ENCODE results near the gene MCC. TPM values are rescaled to one million over a fixed set of nuclear protein-coding genes. Genes with fewer than 3 reads are reported as not detected.

Gene MCC
- polyA plus RNA-seq, 1 donor (not counting 4 experiments of a cell fraction or from before 2014, with no cell fraction given): 24.6 TPM

- Histone ChIP-seq H3K79me2 (ENCODE audit: control insufficient read depth, insufficient read depth, low read length) (no peaks in the 10 kb centered on the region), H3K9ac (ENCODE audit: control insufficient read depth, extremely low read depth, insufficient read depth, low read length) (no peak overlapping the region), H2AFZ (ENCODE audit: control insufficient read depth, low read length) (no peak overlapping the region), H3K4me1 (ENCODE audit: control insufficient read depth, extremely low read depth, insufficient read depth, low read length) (peaks cover under 1% of the 10 kb centered on the region), H3K9me1 (ENCODE audit: control insufficient read depth, extremely low read depth, insufficient read depth, low read length) (no peaks in the 10 kb centered on the region), H3K4me3 (ENCODE audit: control insufficient read depth in 2 of 3, extremely low read depth in 1 of 3, insufficient read depth in 2 of 3, low read depth in 1 of 3, low read length in 3 of 3) (no peak overlapping the region), H3K9me3 (ENCODE audit: control insufficient read depth, low read depth, low read length) (no peaks in the 10 kb centered on the region), H3K27ac (ENCODE audit: control insufficient read depth, insufficient read depth, low read length) (no peak overlapping the region), H3K27me3 (ENCODE audit: control insufficient read depth, extremely low read depth, insufficient read depth, low read length) (no peaks in the 10 kb centered on the region), H3K4me2 (ENCODE audit: control insufficient read depth, extremely low read depth, insufficient read depth, low read depth, low read length) (no peak overlapping the region), H4K20me1 (ENCODE audit: control insufficient read depth, extremely low read depth, insufficient read depth, low read length) (no peaks in the 10 kb centered on the region), H3K36me3 (ENCODE audit: control insufficient read depth in 2 of 2, extremely low read depth in 1 of 2, insufficient read depth in 2 of 2, low read length in 2 of 2) (peaks cover 15 to 32% of the 10 kb centered on the region in 2 experiments)
- DNase-seq (ENCODE audit: low read depth, low spot score): no peak
- FAIRE-seq: no peak
- dilution Hi-C loops (cut with MboI; ENCODE audit: extremely low pct_ligation_motif_present, low sequenced_read_pairs): no loop called here
- TF ChIP-seq EZH2 (IDR thresholded peaks at IDR 0.05; ENCODE audit: low read length): no peak
- no peak for TF ChIP-seq CTCF (optimal IDR thresholded peaks at IDR 0.05 in 1 of 3, IDR thresholded peaks at IDR 0.05 in 1 of 3, conservative IDR thresholded peaks at IDR 0.05 in 1 of 3; ENCODE audit: extremely low read depth in 1 of 3, insufficient read depth in 2 of 3, low read length in 3 of 3)
Observed at GRCh38 chr5:113067635-113068344, 420.5 kb downstream of the MCC start.

- FAIRE-seq: no peak
- peaks cover 17 to 29% of the 10 kb centered on the region in 2 experiments for H3K36me3 ChIP-seq (ENCODE audit: control insufficient read depth in 2 of 2, extremely low read depth in 1 of 2, insufficient read depth in 2 of 2, low read length in 2 of 2)
Observed at GRCh38 chr5:113065626-113066025, 422.6 kb downstream of the MCC start.

More at GRCh38 chr5:113065626-113066025, 422.6 kb downstream of the MCC start:
- Histone ChIP-seq H2AFZ (ENCODE audit: control insufficient read depth, low read length) (no peak overlapping the region), H3K27me3 (ENCODE audit: control insufficient read depth, extremely low read depth, insufficient read depth, low read length) (no peaks in the 10 kb centered on the region), H4K20me1 (ENCODE audit: control insufficient read depth, extremely low read depth, insufficient read depth, low read length) (no peaks in the 10 kb centered on the region), H3K27ac (ENCODE audit: control insufficient read depth, insufficient read depth, low read length) (no peak overlapping the region), H3K79me2 (ENCODE audit: control insufficient read depth, insufficient read depth, low read length) (no peaks in the 10 kb centered on the region), H3K4me2 (ENCODE audit: control insufficient read depth, extremely low read depth, insufficient read depth, low read depth, low read length) (no peak overlapping the region), H3K9me1 (ENCODE audit: control insufficient read depth, extremely low read depth, insufficient read depth, low read length) (peaks cover 4% of the 10 kb centered on the region), H3K4me1 (ENCODE audit: control insufficient read depth, extremely low read depth, insufficient read depth, low read length) (peaks cover 15% of the 10 kb centered on the region), H3K9me3 (ENCODE audit: control insufficient read depth, low read depth, low read length) (no peaks in the 10 kb centered on the region), H3K4me3 (ENCODE audit: control insufficient read depth in 2 of 3, extremely low read depth in 1 of 3, insufficient read depth in 2 of 3, low read depth in 1 of 3, low read length in 3 of 3) (no peak overlapping the region), H3K9ac (ENCODE audit: control insufficient read depth, extremely low read depth, insufficient read depth, low read length) (no peak overlapping the region)
- no peak for DNase-seq (ENCODE audit: low read depth, low spot score)
- TF ChIP-seq EZH2 (IDR thresholded peaks at IDR 0.05; ENCODE audit: low read length) (no peak), CTCF (optimal IDR thresholded peaks at IDR 0.05 in 1 of 3, IDR thresholded peaks at IDR 0.05 in 1 of 3, conservative IDR thresholded peaks at IDR 0.05 in 1 of 3; ENCODE audit: extremely low read depth in 1 of 3, insufficient read depth in 2 of 3, low read length in 3 of 3) (no peak)
- dilution Hi-C loops (cut with MboI; ENCODE audit: extremely low pct_ligation_motif_present, low sequenced_read_pairs): no loop called here
